H1 (cell line): Measurements from ENCODE around the gene CYB5R2. TPM values are rescaled to one million over a fixed set of nuclear protein-coding genes. Genes with fewer than 3 reads are reported as not detected.

Experiments used
- CTCF ChIA-PET: fragments of 300-600 bp; sonication (Branson Sonifier 250); formaldehyde crosslinking; loops from one replicate; lab custom pipeline; 2021; ENCODE audit not compliant: partially characterized antibody; lab: Charles Lee
- POLR2A ChIA-PET: fragments of 300-600 bp; sonication (Branson Sonifier 250); formaldehyde crosslinking; loops from one replicate; lab custom pipeline; 2021; ENCODE audit warnings: inconsistent platforms; ENCODE audit not compliant: partially characterized antibody; lab: Charles Lee
- DNase-seq, 2 experiments: peaks; one replicate each; pipeline versions ENCODE4 v3.0.0 to v3.0.0-alpha.2; 2010 to 2022; ENCODE audit warnings: low spot score in 2 of 2, low read depth in 1 of 2, mixed read lengths in 1 of 2
- FAIRE-seq: peaks from 2 replicates; lab custom pipeline; 2011; peaks lifted over from hg19 to GRCh38; lab: Jason Lieb, UNC
- H2AFZ ChIP-seq: 2 replicates; pipeline ENCODE4 v1.8.1; 2012; ENCODE audit warnings: low read length, inconsistent platforms
- H2AK5ac ChIP-seq: 2 replicates; pipeline ENCODE4 v1.6.1; 2013; ENCODE audit warnings: low read depth, low read length
- H2BK120ac ChIP-seq: replicated peaks from 2 replicates; pipeline ENCODE3; 2013; ENCODE audit warnings: low read depth, low read length, inconsistent platforms
- H2BK12ac ChIP-seq: 2 replicates; pipeline ENCODE4 v1.6.1; 2013; ENCODE audit warnings: low read depth, low read length
- H2BK15ac ChIP-seq: 2 replicates; pipeline ENCODE4 v1.6.1; 2013; ENCODE audit warnings: low read length
- H2BK20ac ChIP-seq: 2 replicates; pipeline ENCODE4 v1.6.1; 2013; ENCODE audit warnings: low read length
- H2BK5ac ChIP-seq: 2 replicates; pipeline ENCODE4 v1.6.1; 2013; ENCODE audit warnings: low read depth, low read length
- H3K14ac ChIP-seq: 2 replicates; pipeline ENCODE4 v1.6.1; 2013; ENCODE audit warnings: inconsistent platforms; ENCODE audit not compliant: insufficient read length
- H3K18ac ChIP-seq: 2 replicates; pipeline ENCODE4 v1.6.1; 2013; ENCODE audit warnings: low read length; ENCODE audit errors: extremely low read depth
- H3K23ac ChIP-seq: 2 replicates; pipeline ENCODE4 v1.6.1; 2013; ENCODE audit warnings: inconsistent platforms; ENCODE audit not compliant: insufficient read length
- H3K23me2 ChIP-seq: 2 replicates; pipeline ENCODE4 v1.6.1; 2013; ENCODE audit warnings: low read depth, low read length
- H3K27ac ChIP-seq: 2 replicates; pipeline ENCODE4 v1.6.1; 2011; ENCODE audit warnings: low read depth, low read length, inconsistent platforms
- H3K27me3 ChIP-seq, 4 experiments: replicated peaks in 1 of 4; 1 replicate in 1 of 4; 2 replicates in 3 of 4; pipeline versions ENCODE4 v1.6.1 to v1.8.1; 2011 to 2013; ENCODE audit warnings: low read length in 3 of 4, mild to moderate bottlenecking in 3 of 4, inconsistent platforms in 2 of 4, mixed read lengths in 2 of 4, moderate library complexity in 1 of 4; ENCODE audit not compliant: control insufficient read depth in 3 of 4, insufficient read depth in 3 of 4; ENCODE audit errors: extremely low read depth in 1 of 4
- H3K36me3 ChIP-seq, 4 experiments: 2 replicates each; pipeline versions ENCODE4 v1.6.1 to v1.8.1; 2011 to 2013; ENCODE audit warnings: mild to moderate bottlenecking in 4 of 4, low read length in 3 of 4, moderate library complexity in 2 of 4, control low read depth in 1 of 4, inconsistent platforms in 1 of 4; ENCODE audit not compliant: insufficient read depth in 4 of 4, control insufficient read depth in 2 of 4
- H3K4ac ChIP-seq: replicated peaks from 2 replicates; pipeline ENCODE3; 2013; ENCODE audit warnings: low read length, low read depth, mixed read lengths, inconsistent platforms; ENCODE audit not compliant: insufficient read length
- H3K4me1 ChIP-seq, 4 experiments: replicated peaks in 1 of 4; 1 replicate in 1 of 4; 2 replicates in 3 of 4; pipeline versions ENCODE4 v1.6.1 to v1.8.1; 2011 to 2013; ENCODE audit warnings: low read length in 3 of 4, inconsistent platforms in 2 of 4, mixed read lengths in 1 of 4; ENCODE audit not compliant: insufficient read depth in 4 of 4, control insufficient read depth in 3 of 4
- H3K4me2 ChIP-seq, 2 experiments: 2 replicates each; pipeline versions ENCODE4 v1.6.1 to v1.8.1; 2011 to 2013; ENCODE audit warnings: low read depth in 2 of 2, low read length in 2 of 2, control low read depth in 1 of 2, inconsistent platforms in 1 of 2, mild to moderate bottlenecking in 1 of 2; ENCODE audit not compliant: insufficient read depth in 1 of 2
- H3K4me3 ChIP-seq, 4 experiments: fragments of 200-600, 300-600 bp in 1 of 4; sonication (generic), shearing (Covaris generic), sonication (Bioruptor Twin) in 1 of 4; 2 replicates each; pipeline versions ENCODE4 v1.5.1 to v1.8.1; 2011 to 2016; ENCODE audit warnings: low read length in 4 of 4, low read depth in 3 of 4, control low read depth in 2 of 4, inconsistent platforms in 2 of 4, mild to moderate bottlenecking in 2 of 4, mixed read lengths in 1 of 4, moderate library complexity in 1 of 4; ENCODE audit not compliant: insufficient read depth in 2 of 4; ENCODE audit errors: extremely low read depth in 1 of 4
- H3K56ac ChIP-seq: replicated peaks from 2 replicates; pipeline ENCODE3; 2013; ENCODE audit warnings: low read depth, mild to moderate bottlenecking, mixed read lengths, low read length, inconsistent platforms; ENCODE audit not compliant: insufficient read length
- H3K79me1 ChIP-seq: 2 replicates; pipeline ENCODE4 v1.6.1; 2013; ENCODE audit warnings: low read depth, low read length, control low read depth
- H3K79me2 ChIP-seq, 2 experiments: 2 replicates each; pipeline versions ENCODE4 v1.6.1 to v1.8.1; 2012 to 2013; ENCODE audit warnings: low read length in 2 of 2, mild to moderate bottlenecking in 2 of 2, inconsistent platforms in 1 of 2; ENCODE audit not compliant: insufficient read depth in 2 of 2, control insufficient read depth in 1 of 2
- H3K9ac ChIP-seq, 4 experiments: replicated peaks in 1 of 4; 1 replicate in 1 of 4; 2 replicates in 3 of 4; pipeline versions ENCODE4 v1.6.1 to v1.8.1; 2011 to 2013; ENCODE audit warnings: low read depth in 3 of 4, low read length in 3 of 4, control low read depth in 2 of 4, mild to moderate bottlenecking in 2 of 4, moderate library complexity in 2 of 4, inconsistent platforms in 1 of 4; ENCODE audit errors: extremely low read depth in 1 of 4
- H3K9me3 ChIP-seq, 2 experiments: 2 replicates each; pipeline versions ENCODE4 v1.6.1 to v1.8.1; 2012 to 2013; ENCODE audit warnings: mild to moderate bottlenecking in 2 of 2, moderate library complexity in 2 of 2, control low read depth in 1 of 2, inconsistent platforms in 1 of 2, low read depth in 1 of 2, low read length in 1 of 2, mixed read lengths in 1 of 2; ENCODE audit not compliant: insufficient read depth in 2 of 2
- H4K20me1 ChIP-seq, 2 experiments: replicated peaks in 1 of 2; 2 replicates each; pipeline versions ENCODE3 to v1.8.1; 2011 to 2013; ENCODE audit warnings: inconsistent platforms in 2 of 2, low read length in 2 of 2, mild to moderate bottlenecking in 1 of 2; ENCODE audit not compliant: insufficient read depth in 2 of 2, control insufficient read depth in 1 of 2
- H4K5ac ChIP-seq: 2 replicates; pipeline ENCODE4 v1.6.1; 2013; ENCODE audit warnings: low read length, low read depth, mixed read lengths, inconsistent platforms; ENCODE audit not compliant: insufficient read length
- H4K8ac ChIP-seq: 2 replicates; pipeline ENCODE4 v1.8.0; 2013; ENCODE audit warnings: mild to moderate bottlenecking, moderate library complexity, low read length, inconsistent platforms; ENCODE audit not compliant: insufficient read depth; ENCODE audit errors: extremely low read depth
- H4K91ac ChIP-seq: replicated peaks from 2 replicates; pipeline ENCODE3; 2013; ENCODE audit warnings: low read length, mixed read lengths, inconsistent platforms; ENCODE audit not compliant: insufficient read length
- EP300 ChIP-seq, 2 experiments: IDR thresholded peaks; 1 replicate in 1 of 2; 2 replicates in 1 of 2; pipeline ENCODE4 v1.6.1; 2011 to 2012; ENCODE audit warnings: low read depth in 2 of 2, low read length in 2 of 2, mild to moderate bottlenecking in 2 of 2, borderline replicate concordance in 1 of 2, inconsistent platforms in 1 of 2, moderate library complexity in 1 of 2
- EZH2 ChIP-seq: fragments of 200-600 bp; sonication (generic); IDR thresholded peaks from 2 replicates; pipeline ENCODE4 v1.7.1; 2012; ENCODE audit warnings: low read depth, mild to moderate bottlenecking, moderate library complexity, low read length, inconsistent platforms; ENCODE audit not compliant: severe bottlenecking
- KDM1A ChIP-seq: fragments of 200-600, 300-600 bp; sonication (generic); IDR thresholded peaks from 2 replicates; pipeline ENCODE4 v1.7.1; 2016; ENCODE audit warnings: mild to moderate bottlenecking, low read length, borderline replicate concordance
- KDM4A ChIP-seq: IDR thresholded peaks from one replicate; pipeline ENCODE4 v1.7.1; 2012; ENCODE audit warnings: low read depth, mild to moderate bottlenecking, moderate library complexity, low read length, inconsistent platforms; ENCODE audit not compliant: severe bottlenecking
- NANOG ChIP-seq: IDR thresholded peaks from 2 replicates; pipeline ENCODE4 v1.6.1; 2011; ENCODE audit warnings: low read length, low read depth, mild to moderate bottlenecking, inconsistent platforms; ENCODE audit not compliant: insufficient read depth, poor library complexity, severe bottlenecking
- SAP30 ChIP-seq: fragments of 300-600 bp; sonication (generic); IDR thresholded peaks from 2 replicates; pipeline ENCODE4 v1.7.1; 2012; ENCODE audit warnings: low read length, moderate library complexity, mild to moderate bottlenecking, inconsistent platforms; ENCODE audit not compliant: insufficient read depth, insufficient replicate concordance
- SIX5 ChIP-seq: IDR thresholded peaks from 2 replicates; pipeline ENCODE4 v1.6.1; 2011; ENCODE audit warnings: mild to moderate bottlenecking, low read depth, low read length
- SP4 ChIP-seq: IDR thresholded peaks from 2 replicates; pipeline ENCODE4 v1.6.1; 2012; ENCODE audit warnings: low read length, inconsistent platforms
- TCF12 ChIP-seq: IDR thresholded peaks from 2 replicates; pipeline ENCODE4 v1.6.1; 2011; ENCODE audit warnings: low read depth, mild to moderate bottlenecking, low read length
- USF2 ChIP-seq: IDR thresholded peaks from 2 replicates; pipeline ENCODE4 v1.6.1; 2011; ENCODE audit warnings: low read length, improper control_type of control experiment
- ZNF274 ChIP-seq: IDR thresholded peaks from 2 replicates; pipeline ENCODE4 v1.7.0; 2012; ENCODE audit warnings: low read length, borderline replicate concordance; ENCODE audit errors: extremely low read depth
- WGBS, 2 experiments: shearing (Covaris generic) in 1 of 2; methylation state at CpG; one replicate each; pipeline versions ENCODE4 v1.1.6 to v1.1.7; 2013 to 2015; ENCODE audit warnings: low lambda C conversion rate in 2 of 2, mixed read lengths in 2 of 2, inconsistent platforms in 1 of 2, low coverage in 1 of 2, missing lambda C conversion rate in 1 of 2; ENCODE audit not compliant: insufficient replicate concordance in 2 of 2, insufficient coverage in 1 of 2, insufficient read length in 1 of 2; ENCODE audit errors: extremely low coverage in 1 of 2, missing lambda C conversion rate in 1 of 2; 5-methylcytosine and 5-hydroxymethylcytosine counted together
- polyA plus RNA-seq, 7 experiments: library from polyadenylated mRNA; depleted of rRNA in 3 of 7; stranded (reverse) in 5 of 7; unstranded in 2 of 7; fragments of >200 nt in 5 of 7; fragments of 200-250 nt in 2 of 7; gene quantifications; 1 replicate in 5 of 7; 2 replicates in 1 of 7; 4 replicates in 1 of 7; pipeline versions ENCODE4 v1.2.1 to v1.2.3, GENCODE V29; 2011 to 2013; ENCODE audit warnings: missing spikeins in 2 of 7, mixed read lengths in 2 of 7
- total RNA-seq: library from RNA; stranded (reverse); fragmentation: NEBNext Ultra II Directional; extraction: Animal tissue kit (Norgen Biotek cat#: 25700); gene quantifications from 2 replicates; pipeline ENCODE4 v1.2.1, GENCODE V29; 2021

The CYB5R2 gene
- total and polyA plus RNA-seq, 2 of the 8 experiments (the other 6 are each of a cell fraction or from before 2014, with no cell fraction given), result 53.0 to 55.9 TPM

GRCh38 chr11:7642747-7643146 lies 30.6 kb downstream of the CYB5R2 start:
- H2AK5ac ChIP-seq, result no peak overlapping the region
- no peak overlapping the region for H2BK120ac ChIP-seq
- H3K4me2 ChIP-seq, result no peak overlapping the region
- no peak overlapping the region for H4K5ac ChIP-seq
- no peak overlapping the region for H3K9ac ChIP-seq
- H3K27me3 ChIP-seq, result no peaks in the 10 kb centered on the region
- no peak overlapping the region for H2BK20ac ChIP-seq
- no peaks in the 10 kb centered on the region for H3K4me1 ChIP-seq
- H4K20me1 ChIP-seq, result no peaks in the 10 kb centered on the region
- H2BK15ac ChIP-seq, result no peak overlapping the region
- no peak overlapping the region for H3K56ac ChIP-seq
- no peak overlapping the region for H4K8ac ChIP-seq
- H3K4me3 ChIP-seq, result no peak overlapping the region
- H3K79me1 ChIP-seq, result no peaks in the 10 kb centered on the region
- H2AFZ ChIP-seq, result no peak overlapping the region
- no peak overlapping the region for H4K91ac ChIP-seq
- POLR2A ChIA-PET, result no interaction called here
- H3K18ac ChIP-seq, result no peak overlapping the region
- WGBS, 2 experiments, result 78% methylated on average over 4 of the region's 4 CpGs; no CpG with 5 or more reads in 1 of the 2 experiments
- TF ChIP-seq SAP30 (no peak), EZH2 (no peak), NANOG (no peak), KDM1A (no peak), USF2 (no peak), ZNF274 (no peak), SP4 (no peak), EP300 (IDR thresholded peaks at IDR 0.05; ENCODE audit: borderline replicate concordance in 1 of 2, low read depth in 2 of 2, low read length in 2 of 2) (no peak), KDM4A (no peak), TCF12 (no peak), SIX5 (no peak)
- H3K36me3 ChIP-seq, result 0 out of 8 replicates have a peak, but pooled peaks cover 0 to 2% (median 0%) of the 10 kb centered on the region in 4 experiments
- H3K79me2 ChIP-seq, result no peaks in the 10 kb centered on the region
- no peak overlapping the region for H3K14ac ChIP-seq
- no peak overlapping the region for H3K4ac ChIP-seq
- H3K23me2 ChIP-seq, result no peaks in the 10 kb centered on the region
- H3K23ac ChIP-seq, result no peak overlapping the region
- CTCF ChIA-PET, result interaction anchor here (0.6 to 16.4 kb wide), 13 partner anchors 9 to 288 kb away, joined by 3 to 325 read pairs (median 4); no protein-coding TSS in a partner anchor
- FAIRE-seq (no peak), DNase-seq (no peak)
- H3K9me3 ChIP-seq, result no peaks in the 10 kb centered on the region
- H2BK5ac ChIP-seq, result no peak overlapping the region
- H3K27ac ChIP-seq, result no peak overlapping the region
- H2BK12ac ChIP-seq, result no peak overlapping the region
